HG03064 (cell line): Measurements from ENCODE around the gene RSBN1L.
"Not testable (repeated sequence)": the region's sequence is repeated elsewhere in the genome, so short reads cannot be mapped to it uniquely, and the experiment has no call there.

Experiments used
- ATAC-seq: cut with Tn5 transposase; IDR thresholded peaks from one replicate; pipeline ENCODE4 v1.9.1; 2021; ENCODE audit warnings: low read depth; ENCODE audit not compliant: unreplicated experiment

RSBN1L gene

GRCh38 chr7:77765481-77765880, 69.2 kb downstream of the RSBN1L start:
- ATAC-seq = no peak

GRCh38 chr7:77765906-77766800, 69.9 kb downstream of the RSBN1L start:
- no peak for ATAC-seq

GRCh38 chr7:77766801-77767605, 70.7 kb downstream of the RSBN1L start:
- ATAC-seq = no peak

- ATAC-seq = no peak
These were observed 74.1 kb downstream of the RSBN1L start for GRCh38 chr7:77770316-77770715.

- ATAC-seq = no peak
These were observed 75.6 kb downstream of the RSBN1L start for GRCh38 chr7:77771901-77772300.

- ATAC-seq = no peak
These were observed 82.3 kb downstream of the RSBN1L start for GRCh38 chr7:77778535-77778934.

GRCh38 chr7:77782383-77782782, 86.1 kb downstream of the RSBN1L start:
- ATAC-seq = no peak

- ATAC-seq = no peak
These were observed 86.9 kb downstream of the RSBN1L start for GRCh38 chr7:77783111-77783510.

GRCh38 chr7:77783545-77783944, 87.3 kb downstream of the RSBN1L start:
- ATAC-seq = no peak

- ATAC-seq = not testable (repeated sequence)
These were observed 88.2 kb downstream of the RSBN1L start for GRCh38 chr7:77784426-77784825.

GRCh38 chr7:77786018-77786417, 89.8 kb downstream of the RSBN1L start:
- no peak for ATAC-seq

GRCh38 chr7:77786741-77787140, 90.5 kb downstream of the RSBN1L start:
- ATAC-seq = no peak

- no peak for ATAC-seq
These were observed 92.2 kb downstream of the RSBN1L start for GRCh38 chr7:77788327-77788902.

- no peak for ATAC-seq
These were observed 95.1 kb downstream of the RSBN1L start for GRCh38 chr7:77791336-77791735.

- no peak for ATAC-seq
These were observed 95.7 kb downstream of the RSBN1L start for GRCh38 chr7:77791956-77792355.

GRCh38 chr7:77794000-77794399, 97.7 kb downstream of the RSBN1L start:
- ATAC-seq = no peak

- ATAC-seq = no peak
These were observed 99.8 kb downstream of the RSBN1L start for GRCh38 chr7:77796109-77796508.

- no peak for ATAC-seq
These were observed 100.7 kb downstream of the RSBN1L start for GRCh38 chr7:77796960-77797359.

- peak; percentile 28 for ATAC-seq
These were observed 101.6 kb downstream of the RSBN1L start for GRCh38 chr7:77797734-77798393.

- peak; percentile 88 for ATAC-seq
These were observed 102.3 kb downstream of the RSBN1L start, which contains the start of the genes PHTF2 and TMEM60 for GRCh38 chr7:77798394-77799077. Gene PHTF2 (plus strand): TSS chr7:77798773. Gene TMEM60 (minus strand): TSS chr7:77798434. CDS start chr7:77794373, 4,061 bp downstream.
